COLO829 (cell line): ENCODE data around the gene BFSP2.

Source experiments
- DNase-seq: peaks from one replicate; pipeline ENCODE4 v3.0.0; 2012; ENCODE audit warnings: low spot score

BFSP2 gene

GRCh38 chr3:133383741-133384140, 16.1 kb upstream of the BFSP2 start:
- no peak for DNase-seq

DNA sequence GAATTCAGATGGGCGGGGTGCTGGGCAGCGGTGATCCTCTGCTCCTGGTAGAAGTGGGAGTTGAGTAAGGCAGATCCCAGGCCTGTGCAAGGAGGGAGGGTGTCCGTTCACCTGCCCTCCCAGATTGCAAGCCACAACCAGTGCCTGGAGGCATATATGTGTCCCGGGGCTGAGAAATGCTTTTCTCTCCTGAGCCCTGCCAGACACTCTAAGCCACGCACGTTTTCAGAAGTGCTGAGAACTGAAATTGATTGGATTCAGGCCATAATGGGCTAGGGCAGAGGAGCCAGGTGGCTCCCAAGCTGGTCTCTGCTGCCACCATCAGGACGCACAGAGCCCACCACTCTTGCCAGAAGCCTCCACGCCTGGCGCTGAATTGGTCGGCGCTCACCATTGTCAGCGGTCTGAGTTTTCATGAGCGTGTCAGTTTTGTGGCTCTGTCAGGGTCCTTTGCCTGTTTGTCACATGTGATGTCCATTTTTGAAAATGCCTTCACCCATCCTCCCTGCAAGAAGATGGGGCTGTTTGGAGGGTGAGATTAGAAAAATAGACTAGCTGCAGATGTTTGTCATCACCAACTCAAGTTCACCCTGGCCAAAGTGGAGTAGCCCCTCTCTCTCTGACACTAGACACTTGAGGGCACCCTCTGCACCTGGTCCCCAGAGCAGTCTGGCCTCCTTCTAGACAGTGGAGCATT, 15.4 kb upstream of the BFSP2 start:
- DNase-seq = peak; percentile 53

- DNase-seq = no peak
These were observed 13.0 kb upstream of the BFSP2 start for GRCh38 chr3:133386876-133387275.

DNA sequence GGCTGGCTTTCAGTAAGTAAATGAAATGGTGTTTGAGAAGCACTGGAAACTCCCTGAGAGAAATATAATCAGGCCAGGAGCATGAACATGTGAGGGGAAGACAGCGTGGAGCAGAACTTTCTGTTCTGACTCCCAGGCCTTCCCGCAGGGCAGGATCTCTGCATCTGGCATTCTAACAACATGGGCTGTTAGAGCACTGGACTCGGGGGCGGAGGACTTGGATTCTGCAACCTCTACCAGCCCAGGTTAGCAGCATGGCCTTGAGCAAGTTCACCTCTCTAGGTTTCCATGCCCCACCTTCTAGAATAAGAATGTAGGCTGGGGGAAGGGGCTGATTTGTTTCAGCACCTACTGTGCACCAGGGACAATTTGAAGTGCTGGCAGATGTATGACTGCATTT, 12.5 kb upstream of the BFSP2 start:
- DNase-seq = no peak

DNA sequence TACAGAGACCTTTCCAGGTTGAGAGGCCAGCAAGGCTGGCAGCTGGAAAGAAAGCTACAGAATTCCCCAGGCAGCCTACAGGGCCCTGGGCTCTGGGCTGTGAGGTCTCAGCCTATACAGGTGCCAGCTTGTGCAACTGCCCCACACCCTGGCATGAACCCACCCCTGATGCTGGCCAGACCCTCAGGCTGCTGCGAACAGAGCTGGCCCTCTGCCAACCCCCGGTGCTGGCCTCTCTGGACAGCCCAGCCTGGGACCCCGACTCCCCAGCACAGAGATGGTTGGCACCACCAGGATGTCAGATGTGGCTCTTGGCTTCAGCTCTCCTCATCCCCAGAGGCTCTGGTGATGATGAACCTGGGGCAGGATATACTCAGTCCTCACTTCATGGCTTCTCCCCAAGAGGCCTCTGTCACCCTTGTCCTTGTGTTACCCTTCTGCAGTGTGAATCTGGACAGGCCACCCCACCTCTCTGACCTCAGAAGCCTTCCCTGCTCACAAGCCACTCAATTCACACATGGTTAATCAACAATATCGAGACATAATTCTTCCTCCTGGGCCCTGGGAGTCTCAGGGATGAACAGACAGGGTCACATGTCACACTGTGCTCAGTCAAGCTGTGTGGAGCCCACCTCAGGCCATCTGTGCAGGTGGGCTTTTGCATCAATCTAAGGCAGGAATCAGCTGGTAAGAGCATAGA, 11.0 kb upstream of the BFSP2 start:
- no peak for DNase-seq

DNA sequence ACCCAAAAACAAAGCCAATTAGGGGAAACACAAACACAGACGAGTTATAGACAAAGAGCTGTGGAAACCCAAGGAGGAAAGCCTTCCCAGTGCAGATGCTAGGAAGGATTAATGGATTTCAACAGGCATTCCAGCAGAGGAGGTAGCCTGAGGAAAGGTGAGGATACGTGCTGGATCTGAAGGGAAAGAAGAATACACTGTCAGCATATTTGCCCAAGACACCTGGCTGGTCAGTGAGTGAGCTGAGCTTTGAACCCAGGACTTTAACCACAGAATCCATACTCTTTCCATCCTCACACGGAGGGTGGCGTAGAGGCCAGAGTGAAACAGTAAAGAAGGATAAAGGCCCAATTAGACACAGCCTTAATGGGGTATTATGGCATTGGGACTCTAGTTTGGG, 9.1 kb upstream of the BFSP2 start:
- no peak for DNase-seq

- DNase-seq = no peak
These were observed 6.7 kb upstream of the BFSP2 start for GRCh38 chr3:133393204-133393603.

DNA sequence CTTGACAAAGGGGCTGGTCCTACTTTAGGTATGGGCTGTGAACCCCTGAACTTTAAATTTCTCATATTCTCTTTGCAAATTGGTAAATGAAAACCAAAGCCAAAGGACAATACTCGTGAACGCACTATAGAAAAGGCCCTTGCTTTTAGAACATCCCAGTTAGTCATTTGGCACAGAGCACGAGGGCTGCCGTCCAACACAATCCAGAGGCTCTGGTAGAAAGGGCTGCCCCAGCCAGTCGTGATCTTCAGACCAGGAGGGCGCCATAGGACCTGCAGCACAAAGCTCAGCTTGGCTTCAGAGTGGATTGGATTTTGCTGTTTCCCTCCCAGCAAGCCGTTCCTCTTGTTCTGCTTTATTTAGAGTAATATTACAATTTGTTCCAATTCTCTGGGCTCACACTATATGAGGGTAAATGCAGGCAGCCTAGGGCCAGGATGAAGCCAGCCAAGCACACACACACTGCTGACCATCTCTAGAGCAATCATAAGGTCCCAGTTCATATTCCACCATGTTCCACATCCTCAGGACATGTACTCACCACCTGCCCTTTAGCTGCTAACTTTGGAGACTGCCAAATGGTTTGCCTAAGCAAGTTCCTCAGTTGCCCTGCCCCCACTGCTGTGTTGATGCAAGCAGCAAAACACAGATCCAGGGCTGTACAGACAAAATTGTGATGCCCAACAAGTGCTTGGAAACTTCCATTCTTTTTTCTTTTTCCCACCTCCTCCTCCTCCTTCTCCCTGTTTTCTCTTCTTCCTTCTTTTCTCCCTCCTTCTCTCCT, 6.0 kb upstream of the BFSP2 start:
- no peak for DNase-seq

- no peak for DNase-seq
These were observed 5.1 kb upstream of the BFSP2 start for GRCh38 chr3:133394561-133395311.

- no peak for DNase-seq
These were observed 3.0 kb upstream of the BFSP2 start for GRCh38 chr3:133396906-133397305.

GRCh38 chr3:133401374-133402135, 1.7 kb downstream of the BFSP2 start:
- no peak for DNase-seq

GRCh38 chr3:133404920-133405319, 5.1 kb downstream of the BFSP2 start:
- no peak for DNase-seq

DNA sequence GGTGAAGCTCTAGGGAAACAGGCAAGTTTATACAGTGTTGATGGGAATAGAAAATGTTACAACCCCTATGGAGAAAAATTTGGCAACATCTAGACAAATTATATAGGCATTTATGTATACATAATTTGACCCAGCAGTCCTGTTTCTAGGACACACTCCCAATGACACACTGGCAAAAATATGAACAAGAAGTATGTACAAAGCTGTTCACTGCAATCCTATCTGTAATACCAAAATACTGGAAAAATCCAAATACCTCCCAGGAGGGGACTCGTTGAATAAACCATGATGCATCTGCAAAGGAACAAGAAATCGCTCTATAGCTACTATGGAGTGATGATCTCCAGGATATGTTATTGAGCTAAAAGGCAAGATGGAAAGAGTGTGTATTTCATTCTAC, 8.5 kb downstream of the BFSP2 start:
- no peak for DNase-seq

DNA sequence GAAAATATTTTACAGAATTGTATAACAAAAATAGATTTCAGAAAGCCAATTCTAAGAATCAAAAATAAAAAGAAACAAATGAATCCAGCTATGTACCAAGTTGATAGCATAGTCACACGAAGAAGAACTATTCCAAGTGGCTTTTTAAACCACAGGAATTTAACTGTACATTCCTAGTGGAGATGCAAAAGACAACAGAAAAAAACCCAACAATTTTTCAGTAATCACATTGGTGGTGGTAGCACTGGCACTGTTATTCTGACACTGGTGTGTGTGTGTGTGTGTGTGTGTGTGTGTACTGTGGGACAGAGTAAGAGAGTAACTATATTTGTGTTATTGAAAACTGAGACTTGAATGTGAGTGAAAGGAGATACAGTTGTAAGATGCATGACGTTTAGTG, 9.1 kb downstream of the BFSP2 start:
- no peak for DNase-seq

DNA sequence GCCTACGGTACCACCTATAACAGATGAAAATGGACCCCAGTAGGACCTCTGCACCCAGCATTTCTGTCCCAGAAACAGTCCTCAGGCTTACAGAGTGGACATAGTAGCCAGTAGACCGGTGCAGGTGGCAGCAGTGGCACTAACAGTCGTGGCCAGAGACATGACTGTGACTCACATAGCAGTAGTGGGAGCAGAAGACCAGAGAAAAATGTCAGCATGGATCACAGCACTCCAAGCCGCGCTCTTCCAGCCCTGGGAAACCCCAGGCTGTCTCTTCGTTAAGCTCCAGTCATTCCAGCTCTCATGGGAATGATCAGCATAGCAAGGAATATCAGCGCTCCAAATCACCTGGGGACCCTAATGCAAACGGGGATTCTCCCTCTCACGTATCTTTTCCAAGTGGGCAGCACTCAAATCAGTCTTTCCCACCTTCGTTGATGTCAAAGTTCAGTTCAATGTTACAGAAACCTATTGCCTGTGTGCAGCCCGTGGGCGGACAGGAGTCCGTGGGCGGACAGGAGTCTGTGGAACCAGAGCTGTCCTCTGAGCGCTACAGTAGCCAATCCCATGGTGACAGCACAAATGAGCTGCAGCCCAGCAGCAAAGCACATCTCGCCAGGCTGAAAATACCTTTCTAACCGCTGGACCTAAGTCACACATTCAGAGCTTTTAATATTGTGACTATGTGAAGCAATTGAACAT, 10.5 kb downstream of the BFSP2 start:
- no peak for DNase-seq

DNA sequence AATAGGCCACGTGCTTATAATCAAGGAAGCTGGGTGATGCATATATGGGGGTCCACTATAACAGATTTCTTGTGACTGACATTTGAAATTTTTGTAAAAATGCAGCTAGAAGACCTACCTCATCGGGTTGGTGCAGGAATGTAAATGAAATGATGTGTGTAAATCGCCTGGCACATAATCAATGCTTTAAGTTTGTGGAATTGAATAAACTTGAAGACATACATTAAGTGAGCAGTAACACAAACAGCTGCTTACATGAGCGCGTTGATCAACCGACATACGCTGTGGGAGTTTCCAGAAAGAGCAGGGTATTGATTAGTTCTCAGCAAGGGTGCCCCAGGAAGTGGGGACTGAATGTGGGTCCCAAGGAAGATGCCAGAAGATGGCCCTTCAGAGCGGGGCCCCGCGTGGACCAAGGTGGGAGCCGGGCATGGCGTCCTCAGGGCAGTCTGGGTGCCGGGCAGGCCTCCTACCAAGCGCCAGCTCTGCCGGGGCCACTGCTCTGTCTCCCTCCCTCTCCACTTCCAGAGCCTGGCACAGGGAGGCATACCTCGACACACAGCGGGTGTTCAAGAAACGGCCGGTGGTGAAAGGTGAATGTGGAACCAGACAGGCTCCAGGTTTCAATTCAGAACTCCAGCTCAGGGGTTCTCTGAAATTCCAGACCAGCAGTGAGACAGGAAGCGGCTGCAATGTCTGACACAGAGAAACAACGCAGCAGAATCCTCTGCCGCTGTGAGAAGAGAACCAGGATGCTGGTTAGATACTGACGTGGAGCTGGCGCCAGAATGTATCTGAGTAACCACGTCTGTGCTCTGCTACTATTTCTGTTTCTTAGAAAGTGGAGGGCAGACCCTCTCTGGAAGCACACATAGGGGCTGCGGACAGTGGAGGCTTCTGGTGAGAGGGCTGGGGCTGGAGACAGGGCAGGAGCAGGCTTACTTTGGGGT, 12.6 kb downstream of the BFSP2 start:
- DNase-seq = no peak

GRCh38 chr3:133413161-133414020, 13.5 kb downstream of the BFSP2 start:
- peak; percentile 44 for DNase-seq

DNA sequence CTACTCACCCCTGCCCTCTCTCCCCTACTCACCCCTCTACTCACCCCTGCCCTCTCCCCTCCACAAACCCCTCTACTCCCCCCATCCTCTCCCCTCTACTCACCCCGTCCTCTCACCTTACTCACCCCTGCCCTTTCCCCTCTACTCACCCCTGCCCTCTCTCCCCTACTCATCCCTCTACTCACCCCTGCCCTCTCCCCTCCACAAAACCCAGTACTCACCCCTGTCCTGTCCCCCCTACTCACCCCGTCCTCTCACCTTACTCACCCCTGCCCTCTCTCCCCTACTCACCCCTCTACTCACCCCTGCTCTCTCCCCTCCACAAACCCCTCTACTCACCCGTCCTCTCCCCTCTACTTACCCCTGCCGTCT, 14.2 kb downstream of the BFSP2 start:
- DNase-seq = no peak

- no peak for DNase-seq
These were observed 18.5 kb downstream of the BFSP2 start for GRCh38 chr3:133418361-133418760.
